A673 (cell line): ENCODE data around the gene KCNS3. TPM values are rescaled to one million over a fixed set of nuclear protein-coding genes. Genes with fewer than 3 reads are reported as not detected.

Experiments
- BruUV-seq: library from RNA; stranded (reverse); fragments of 400-500 nt; replicated peaks from 2 replicates; lab custom pipeline; 2021; lab: Mats Ljungman, UMichigan
- CTCF ChIA-PET: fragments of 300-600 bp; sonication (Branson Sonifier 250); formaldehyde crosslinking; loops from one replicate; lab custom pipeline; 2022; ENCODE audit warnings: antibody characterized with exemption; lab: Charles Lee
- POLR2A ChIA-PET: fragments of 300-600 bp; sonication (Branson Sonifier 250); formaldehyde crosslinking; loops from one replicate; lab custom pipeline; 2022; ENCODE audit warnings: antibody characterized with exemption; ENCODE audit not compliant: low non-redundant PET; lab: Charles Lee
- DNase-seq: peaks from one replicate; pipeline ENCODE4 v3.0.0-alpha.2; 2015; ENCODE audit warnings: low spot score
- H3K27ac ChIP-seq: fragments of 200-600 bp; sonication (generic); 2 replicates; pipeline ENCODE4 v1.5.1; 2016; ENCODE audit warnings: mixed run types, low read depth, mild to moderate bottlenecking, mixed read lengths, antibody characterized with exemption, low read length; ENCODE audit not compliant: poor library complexity, severe bottlenecking
- H3K27me3 ChIP-seq: fragments of 200-600 bp; sonication (generic); replicated peaks from 2 replicates; pipeline ENCODE4 v1.6.1; 2017; ENCODE audit warnings: mixed run types, low read depth, mild to moderate bottlenecking, mixed read lengths, antibody characterized with exemption, low read length; ENCODE audit not compliant: insufficient read depth, poor library complexity
- H3K36me3 ChIP-seq: fragments of 200-600 bp; sonication (generic); 2 replicates; pipeline ENCODE4 v1.6.1; 2016; ENCODE audit warnings: mixed run types, mild to moderate bottlenecking, mixed read lengths, antibody characterized with exemption, low read length; ENCODE audit not compliant: insufficient read depth, poor library complexity, severe bottlenecking
- H3K4me1 ChIP-seq: fragments of 200-600 bp; sonication (generic); 2 replicates; pipeline ENCODE4 v1.6.1; 2017; ENCODE audit warnings: mixed run types, mild to moderate bottlenecking, mixed read lengths, antibody characterized with exemption, low read length; ENCODE audit not compliant: insufficient read depth, poor library complexity, severe bottlenecking
- H3K4me3 ChIP-seq: fragments of 200-600 bp; sonication (generic); 2 replicates; pipeline ENCODE4 v1.5.1; 2016; ENCODE audit warnings: low read depth, mixed run types, mild to moderate bottlenecking, mixed read lengths, low read length; ENCODE audit not compliant: poor library complexity, severe bottlenecking
- H3K9me3 ChIP-seq: fragments of 200-600 bp; sonication (generic); 2 replicates; pipeline ENCODE4 v1.6.1; 2016; ENCODE audit warnings: mixed run types, low read depth, mild to moderate bottlenecking, mixed read lengths, antibody characterized with exemption, low read length; ENCODE audit not compliant: poor library complexity, severe bottlenecking
- EZH2 ChIP-seq: fragments of 200-600 bp; sonication (generic); IDR thresholded peaks from 2 replicates; pipeline ENCODE4 v1.6.1; 2017; ENCODE audit warnings: borderline replicate concordance, low read depth, mild to moderate bottlenecking, mixed read lengths, antibody characterized with exemption, low read length; ENCODE audit not compliant: poor library complexity, severe bottlenecking
- intact Hi-C: fragments of 100-400 bp; cut with micrococcal nuclease; formaldehyde crosslinking; loops from one replicate; pipeline ENCODE4 v1.10.0; 2022; ENCODE audit not compliant: unreplicated experiment
- total RNA-seq: library from RNA; stranded (reverse); gene quantifications from 2 replicates; pipeline ENCODE4 v1.2.3, GENCODE V29; 2021
- TF ChIP-seq, protein P1 (sequence below): fragments of 300-800, 200-600 bp; sonication (generic); conservative IDR thresholded peaks from 2 replicates; pipeline ENCODE4 v1.5.1; 2017; ENCODE audit warnings: low read depth, mild to moderate bottlenecking, antibody characterized with exemption, low read length, moderate library complexity, mixed read lengths

The KCNS3 gene
- total RNA-seq, 1 experiment from 2014 or later: 12.7 TPM

DNA sequence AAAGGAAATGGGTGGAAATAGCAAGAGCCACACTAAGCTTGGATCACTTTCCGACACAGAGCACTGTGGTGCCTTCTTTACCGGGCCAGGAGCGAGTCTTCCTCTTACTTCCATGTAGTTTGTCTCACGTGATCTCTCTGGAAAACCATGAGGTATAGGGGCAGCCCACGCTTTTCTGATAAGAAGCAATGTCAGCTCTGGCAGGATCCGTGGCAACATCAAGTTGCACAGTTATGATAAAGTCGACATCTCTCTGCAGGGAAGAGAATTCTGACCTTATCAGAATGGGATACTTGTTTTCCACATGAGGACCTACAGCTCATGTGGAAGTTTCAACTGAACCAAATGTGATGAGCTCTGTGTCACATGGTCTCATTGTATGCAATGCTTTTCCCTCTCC is 32.7 kb upstream of the KCNS3 start:
- ChIA-PET CTCF (no interaction called here), POLR2A (interaction anchor here (0.7 kb wide), 1 partner anchor 664 kb away, joined by 3 read pairs; no protein-coding TSS in a partner anchor)
- Histone ChIP-seq H3K4me3 (no peak overlapping the region), H3K27ac (no peak overlapping the region), H3K27me3 (no peaks in the 10 kb centered on the region), H3K9me3 (no peaks in the 10 kb centered on the region), H3K4me1 (no peaks in the 10 kb centered on the region), H3K36me3 (no peaks in the 10 kb centered on the region)
- no peak for TF ChIP-seq EZH2
- TF ChIP-seq, protein P1, sequence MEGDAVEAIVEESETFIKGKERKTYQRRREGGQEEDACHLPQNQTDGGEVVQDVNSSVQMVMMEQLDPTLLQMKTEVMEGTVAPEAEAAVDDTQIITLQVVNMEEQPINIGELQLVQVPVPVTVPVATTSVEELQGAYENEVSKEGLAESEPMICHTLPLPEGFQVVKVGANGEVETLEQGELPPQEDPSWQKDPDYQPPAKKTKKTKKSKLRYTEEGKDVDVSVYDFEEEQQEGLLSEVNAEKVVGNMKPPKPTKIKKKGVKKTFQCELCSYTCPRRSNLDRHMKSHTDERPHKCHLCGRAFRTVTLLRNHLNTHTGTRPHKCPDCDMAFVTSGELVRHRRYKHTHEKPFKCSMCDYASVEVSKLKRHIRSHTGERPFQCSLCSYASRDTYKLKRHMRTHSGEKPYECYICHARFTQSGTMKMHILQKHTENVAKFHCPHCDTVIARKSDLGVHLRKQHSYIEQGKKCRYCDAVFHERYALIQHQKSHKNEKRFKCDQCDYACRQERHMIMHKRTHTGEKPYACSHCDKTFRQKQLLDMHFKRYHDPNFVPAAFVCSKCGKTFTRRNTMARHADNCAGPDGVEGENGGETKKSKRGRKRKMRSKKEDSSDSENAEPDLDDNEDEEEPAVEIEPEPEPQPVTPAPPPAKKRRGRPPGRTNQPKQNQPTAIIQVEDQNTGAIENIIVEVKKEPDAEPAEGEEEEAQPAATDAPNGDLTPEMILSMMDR: no peak
- no peak for DNase-seq
- intact Hi-C loops: no loop called here
- BruUV-seq: no TSS peak

DNA sequence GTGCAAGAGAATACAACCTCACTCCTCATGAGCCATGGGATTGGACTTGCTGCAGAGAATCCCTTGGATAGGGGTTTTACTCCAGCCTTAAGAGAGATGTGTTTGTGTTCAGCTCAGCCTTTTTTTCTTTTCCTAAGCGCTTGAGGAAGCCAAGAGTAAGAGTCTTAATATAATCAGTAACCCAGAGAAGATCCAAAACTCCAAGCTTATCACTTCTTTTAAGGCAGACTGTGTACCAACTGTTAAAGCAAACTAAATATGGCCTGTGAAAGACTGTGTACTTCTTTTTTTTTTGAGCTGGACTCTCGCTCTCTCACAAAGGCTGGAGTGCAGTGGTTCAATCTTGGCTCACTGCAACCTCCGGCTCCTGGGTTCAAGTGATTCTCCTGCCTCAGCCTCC is 31.8 kb upstream of the KCNS3 start:
- no TSS peak for BruUV-seq
- Histone ChIP-seq H3K4me1 (peaks cover 5% of the 10 kb centered on the region), H3K27me3 (no peaks in the 10 kb centered on the region), H3K36me3 (no peaks in the 10 kb centered on the region), H3K4me3 (no peak overlapping the region), H3K9me3 (no peaks in the 10 kb centered on the region), H3K27ac (no peak overlapping the region)
- intact Hi-C loops: no loop called here
- TF ChIP-seq EZH2: no peak
- TF ChIP-seq, protein P1: no peak
- CTCF ChIA-PET: interaction anchor here (0.6 kb wide), 1 partner anchor 171 kb away, joined by 3 read pairs; no protein-coding TSS in a partner anchor
- POLR2A ChIA-PET: no interaction called here
- DNase-seq: no peak

DNA sequence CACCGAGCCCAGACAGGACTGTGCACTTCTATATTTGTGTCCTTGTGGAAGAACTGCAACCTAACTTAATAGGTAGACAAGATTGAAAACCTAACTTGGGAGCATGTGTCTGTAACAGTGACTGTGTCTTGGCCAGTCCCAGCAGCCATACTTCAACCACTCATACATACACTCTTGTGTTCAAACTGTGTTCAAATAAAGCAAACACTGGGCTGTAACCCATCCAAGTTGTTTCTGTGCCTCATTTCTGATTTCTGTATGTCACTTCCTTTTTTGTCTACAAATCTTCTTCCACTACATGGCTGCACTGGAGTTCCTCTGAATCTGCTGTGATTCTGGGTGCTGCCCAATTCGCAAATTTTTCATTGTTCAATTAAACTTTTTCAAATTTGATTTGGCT is 31.2 kb upstream of the KCNS3 start:
- Histone ChIP-seq H3K4me1 (peaks cover 5% of the 10 kb centered on the region), H3K27ac (no peak overlapping the region), H3K27me3 (no peaks in the 10 kb centered on the region), H3K4me3 (no peak overlapping the region), H3K36me3 (no peaks in the 10 kb centered on the region), H3K9me3 (no peaks in the 10 kb centered on the region)
- ChIA-PET POLR2A (no interaction called here), CTCF (interaction anchor here (0.6 kb wide), 1 partner anchor 171 kb away, joined by 3 read pairs; no protein-coding TSS in a partner anchor)
- intact Hi-C loops: no loop called here
- TF ChIP-seq, protein P1: no peak
- TF ChIP-seq EZH2: no peak
- no TSS peak for BruUV-seq
- no peak for DNase-seq
